Measurements from ENCODE around the gene PTPN20. TPM values are rescaled to one million over a fixed set of nuclear protein-coding genes. Genes with fewer than 3 reads are reported as not detected.
"Not testable (repeated sequence)": the region's sequence is repeated elsewhere in the genome, so short reads cannot be mapped to it uniquely, and the experiment has no call there.

Gene PTPN20
- total RNA-seq, 4 donors from 2014 or later: 2.9 TPM; not detected in 3

DNA sequence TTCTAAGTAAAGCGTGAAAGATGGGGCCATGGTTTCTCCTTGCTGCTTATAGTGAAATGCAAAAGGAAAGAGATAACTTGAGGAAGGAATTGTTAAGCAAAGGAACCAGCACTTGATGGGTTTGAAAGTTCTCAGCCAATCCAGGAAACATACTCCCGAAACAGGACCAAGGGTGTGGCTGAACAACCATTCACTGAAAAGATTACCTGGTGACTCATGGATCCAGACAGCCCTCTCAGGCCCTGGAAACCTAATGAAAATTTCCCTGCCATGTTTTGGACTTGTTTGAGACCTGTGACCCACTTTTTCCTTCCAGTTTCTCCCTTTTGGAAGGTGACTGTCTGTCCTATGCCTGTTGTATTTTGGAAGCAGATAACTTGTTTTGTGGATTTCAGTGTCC is 11.3 kb downstream of the PTPN20 start:
- H3K4me1 ChIP-seq, H3K36me3 ChIP-seq, H3K27me3 ChIP-seq, H3K9me3 ChIP-seq, H3K27ac ChIP-seq, DNase-seq, H3K4me3 ChIP-seq: not testable (repeated sequence)

DNA sequence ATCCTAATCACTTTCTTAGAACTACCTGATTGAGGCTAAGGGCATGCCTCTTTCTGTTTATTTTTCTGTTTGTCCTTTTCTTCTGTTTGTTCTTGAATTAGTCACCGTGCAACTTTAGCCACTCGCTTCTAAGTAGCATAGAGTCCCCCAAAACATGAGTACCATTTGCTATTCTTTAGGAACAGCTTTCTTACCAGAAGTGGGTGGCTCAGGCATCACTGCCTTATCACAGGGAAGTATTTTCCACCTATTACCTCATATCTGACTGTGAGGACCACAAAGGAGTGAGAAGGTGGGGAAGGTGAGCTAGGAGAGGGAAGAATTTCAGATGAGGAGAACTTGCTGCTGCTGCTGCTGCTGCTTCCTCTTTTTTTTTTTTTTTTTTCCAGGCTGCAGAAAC is 13.9 kb downstream of the PTPN20 start:
- DNase-seq, H3K4me1 ChIP-seq, H3K36me3 ChIP-seq, H3K27me3 ChIP-seq, H3K9me3 ChIP-seq, H3K27ac ChIP-seq, H3K4me3 ChIP-seq: not testable (repeated sequence)

DNA sequence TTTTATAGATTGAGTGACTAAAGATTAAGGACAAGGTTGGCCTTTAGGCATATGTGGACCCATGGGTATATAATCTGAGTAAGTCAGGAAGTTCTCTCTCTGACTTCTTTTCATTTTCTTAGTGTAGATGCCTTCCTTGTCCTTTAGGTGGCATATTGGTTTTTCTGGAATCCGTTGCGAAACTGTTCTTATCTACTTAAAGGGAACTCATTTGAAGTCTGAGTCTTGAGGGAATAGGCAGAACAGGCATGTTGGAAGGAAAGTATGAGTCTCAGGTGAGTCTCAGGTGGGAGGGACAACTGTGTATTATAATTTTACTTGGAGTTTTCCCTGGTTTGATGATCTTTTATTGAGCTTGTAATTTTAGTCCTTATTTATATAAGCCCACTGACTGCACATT is 14.6 kb downstream of the PTPN20 start:
- not testable (repeated sequence) for H3K27me3 ChIP-seq, DNase-seq, H3K9me3 ChIP-seq

DNA sequence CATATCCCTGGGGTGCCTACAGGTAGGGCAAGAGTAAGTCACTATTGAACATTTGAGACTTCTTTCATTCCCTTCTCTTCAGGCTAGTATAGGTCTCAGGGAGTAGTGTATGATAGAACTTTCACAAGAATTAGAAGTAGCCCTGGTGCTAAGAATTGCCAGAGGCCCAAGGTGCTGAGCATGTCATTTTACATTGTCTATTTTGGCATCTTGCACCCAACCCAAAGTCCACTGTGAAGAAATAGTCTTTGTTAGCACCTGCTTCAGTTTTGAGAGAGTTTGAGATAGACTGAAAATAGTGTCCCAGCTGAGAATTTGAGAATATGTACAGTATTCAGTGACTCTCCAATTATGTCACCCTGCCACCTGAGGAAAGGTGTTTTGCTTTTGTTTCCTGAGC is 17.6 kb downstream of the PTPN20 start:
- not testable (repeated sequence) for H3K36me3 ChIP-seq, H3K27me3 ChIP-seq, H3K9me3 ChIP-seq, H3K4me3 ChIP-seq, DNase-seq, H3K27ac ChIP-seq, H3K4me1 ChIP-seq

More for the DNA sequence above, 14.6 kb downstream of the PTPN20 start:
- not testable (repeated sequence) for H3K36me3 ChIP-seq, H3K4me1 ChIP-seq, H3K27ac ChIP-seq, H3K4me3 ChIP-seq

DNA sequence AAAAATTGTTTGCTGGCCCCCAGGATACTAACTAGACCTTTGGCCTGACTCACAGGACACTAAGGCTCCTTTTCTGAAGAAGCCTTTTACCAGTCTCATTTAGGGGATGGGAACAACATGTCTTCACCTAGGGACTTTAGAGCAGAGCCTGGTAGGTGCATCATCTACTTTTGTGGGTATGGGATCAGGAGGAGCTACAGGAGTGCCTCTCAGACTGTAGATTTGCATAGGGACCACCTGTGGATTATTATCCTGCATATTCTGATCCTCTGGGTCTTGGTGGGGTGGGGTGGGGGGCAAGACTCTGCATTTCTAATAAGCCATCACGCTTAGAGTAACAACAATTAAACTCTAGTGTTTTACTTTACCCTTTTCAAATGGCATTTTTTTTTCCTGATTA is 21.2 kb downstream of the PTPN20 start:
- H3K9me3 ChIP-seq, H3K4me1 ChIP-seq, H3K4me3 ChIP-seq: not testable (repeated sequence)

DNA sequence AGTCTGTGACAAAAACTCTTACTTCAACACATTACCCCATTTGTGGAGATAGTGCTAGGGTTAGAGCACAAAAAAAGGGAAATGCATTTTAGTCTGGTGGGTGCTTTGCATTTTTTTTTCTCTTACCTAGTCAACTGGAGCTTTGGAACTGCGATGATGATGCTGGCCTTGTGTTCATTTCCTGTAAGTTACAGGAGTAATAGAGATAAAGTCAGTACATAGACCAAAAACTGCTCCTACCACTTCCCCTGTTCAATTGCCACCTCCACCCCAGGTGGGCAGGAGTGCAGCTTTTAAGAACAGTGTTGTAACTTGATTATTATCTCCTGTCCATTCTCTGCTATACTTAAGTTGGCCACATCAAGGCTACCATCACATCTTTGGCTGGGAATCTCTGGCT is 29.9 kb downstream of the PTPN20 start:
- H3K36me3 ChIP-seq, H3K4me3 ChIP-seq, H3K27me3 ChIP-seq, DNase-seq, H3K4me1 ChIP-seq, H3K27ac ChIP-seq, H3K9me3 ChIP-seq: not testable (repeated sequence)

More for the DNA sequence above, 21.2 kb downstream of the PTPN20 start:
- H3K27ac ChIP-seq, H3K36me3 ChIP-seq, H3K27me3 ChIP-seq, DNase-seq: not testable (repeated sequence)

DNA sequence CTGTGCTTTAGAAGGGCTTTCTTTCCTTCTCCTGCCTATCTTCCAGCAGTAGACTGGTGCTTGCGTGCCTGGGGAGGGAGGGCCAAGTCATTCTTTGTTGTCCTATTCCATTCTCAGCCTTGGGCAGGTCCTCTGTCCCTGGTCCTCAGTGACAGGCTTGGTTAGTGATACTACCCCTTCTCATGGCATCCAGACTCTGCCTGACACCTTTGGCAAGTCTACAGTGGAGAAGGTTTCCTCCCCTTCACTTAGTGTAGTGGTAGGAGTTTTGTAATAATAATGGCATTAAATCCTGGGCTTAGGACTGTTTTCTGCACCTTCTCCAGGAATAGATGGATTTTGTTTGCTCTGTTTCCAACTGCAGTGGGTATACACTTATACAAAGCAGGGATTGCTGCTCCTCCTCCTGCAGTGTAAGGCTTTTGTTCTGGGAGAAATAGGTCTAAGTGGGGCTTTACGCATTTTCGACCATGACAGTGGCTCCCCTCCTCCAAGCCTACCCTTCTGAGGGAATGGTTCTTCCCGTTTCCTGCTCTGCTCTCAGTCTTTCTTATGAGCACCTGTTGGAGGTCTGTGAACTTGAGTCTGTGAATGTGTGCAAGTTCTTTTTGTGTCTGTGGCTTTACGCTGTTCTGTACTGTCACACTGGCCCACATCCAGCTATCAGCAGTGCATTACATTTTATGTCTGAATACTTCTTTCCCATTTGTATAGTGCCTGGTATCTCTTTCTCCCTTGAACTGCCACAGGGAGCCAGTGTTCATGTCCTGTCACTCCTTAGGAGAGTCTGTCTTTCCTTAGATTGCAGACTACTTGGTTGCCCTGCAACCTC is 37.7 kb downstream of the PTPN20 start:
- not testable (repeated sequence) for H3K9me3 ChIP-seq, DNase-seq, H3K27ac ChIP-seq, H3K4me1 ChIP-seq, H3K36me3 ChIP-seq, H3K4me3 ChIP-seq, H3K27me3 ChIP-seq

DNA sequence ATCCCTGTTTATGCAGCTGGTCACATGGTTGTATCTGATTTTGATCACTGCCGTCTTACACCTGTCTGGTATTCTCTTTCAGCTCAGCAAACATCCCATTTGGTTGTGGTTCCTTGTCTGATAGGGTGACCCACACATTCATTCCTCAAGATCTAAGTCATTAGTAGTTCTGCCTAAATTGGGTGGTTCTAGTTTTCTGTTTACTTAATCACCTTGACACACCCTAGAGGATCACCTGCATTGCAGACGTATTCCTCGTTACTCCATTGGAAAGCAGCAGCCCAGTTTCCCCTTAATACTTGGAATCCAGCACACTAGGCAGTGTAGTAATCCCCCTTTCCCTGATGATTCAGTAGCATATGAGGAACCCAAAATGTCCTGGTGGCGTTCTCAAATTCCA is 41.3 kb downstream of the PTPN20 start:
- H3K4me1 ChIP-seq, H3K36me3 ChIP-seq, H3K27ac ChIP-seq, DNase-seq, H3K27me3 ChIP-seq, H3K4me3 ChIP-seq, H3K9me3 ChIP-seq: not testable (repeated sequence)

DNA sequence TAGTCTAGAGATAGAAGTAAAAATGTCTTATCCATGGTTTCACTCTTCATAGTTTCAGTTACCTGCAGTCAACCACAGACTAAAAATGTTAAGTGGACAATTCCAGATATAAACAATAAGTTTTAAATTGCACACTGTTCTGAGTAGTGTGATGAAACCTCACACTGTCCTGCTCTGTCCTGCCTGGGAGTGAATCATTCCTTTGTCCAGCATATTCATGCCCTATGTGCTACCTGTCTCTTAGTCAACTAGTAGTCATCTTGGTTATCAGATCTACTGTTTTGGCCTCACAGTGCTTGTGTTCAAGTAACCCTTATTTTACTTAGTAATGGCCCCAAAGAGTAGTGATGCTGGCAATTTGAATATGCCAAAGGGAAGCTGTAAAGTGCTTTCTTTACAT is 49.5 kb downstream of the PTPN20 start:
- H3K9me3 ChIP-seq, H3K27ac ChIP-seq, H3K36me3 ChIP-seq, H3K4me1 ChIP-seq, DNase-seq, H3K27me3 ChIP-seq, H3K4me3 ChIP-seq: not testable (repeated sequence)

DNA sequence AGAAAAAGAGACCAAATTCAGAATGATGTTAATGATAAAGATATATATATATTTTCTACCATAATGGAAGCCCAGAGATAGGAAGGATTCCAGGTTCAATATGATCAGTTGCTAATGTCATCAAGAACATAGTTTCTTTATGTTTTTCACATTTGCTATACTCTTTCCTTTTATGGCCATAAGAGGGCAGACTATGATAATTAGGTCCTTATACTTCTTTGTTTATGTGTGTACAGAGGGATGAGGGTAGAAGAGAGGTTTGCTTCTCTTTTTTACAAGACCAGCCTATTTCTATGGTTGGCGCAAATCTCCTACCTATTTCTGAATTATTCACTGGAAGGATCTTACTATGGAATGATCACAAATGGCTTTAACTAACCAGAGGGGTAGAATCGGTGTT is 52.1 kb downstream of the PTPN20 start:
- not testable (repeated sequence) for H3K27ac ChIP-seq, H3K36me3 ChIP-seq, DNase-seq, H3K9me3 ChIP-seq, H3K4me3 ChIP-seq, H3K4me1 ChIP-seq, H3K27me3 ChIP-seq

DNA sequence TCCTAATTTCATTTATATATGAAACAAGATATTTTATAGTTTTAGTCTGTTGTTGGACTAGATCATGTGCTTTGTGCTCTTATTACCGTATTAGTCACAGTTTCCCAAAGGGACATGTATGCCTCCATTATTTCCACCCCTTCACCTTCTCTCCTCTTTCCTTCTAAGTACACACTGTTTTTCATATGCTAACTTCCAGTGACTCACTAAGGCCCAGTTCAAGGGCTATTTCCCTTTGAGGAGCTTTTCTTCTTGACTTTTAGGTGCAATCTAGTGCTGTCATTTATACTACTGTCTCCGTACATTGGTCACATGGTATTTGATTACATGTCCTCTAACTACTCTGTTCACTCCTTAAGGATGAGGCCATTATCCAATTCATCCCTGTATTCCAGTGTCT is 55.8 kb downstream of the PTPN20 start:
- not testable (repeated sequence) for H3K4me1 ChIP-seq, H3K27me3 ChIP-seq, H3K9me3 ChIP-seq, H3K36me3 ChIP-seq, H3K27ac ChIP-seq, H3K4me3 ChIP-seq, DNase-seq

DNA sequence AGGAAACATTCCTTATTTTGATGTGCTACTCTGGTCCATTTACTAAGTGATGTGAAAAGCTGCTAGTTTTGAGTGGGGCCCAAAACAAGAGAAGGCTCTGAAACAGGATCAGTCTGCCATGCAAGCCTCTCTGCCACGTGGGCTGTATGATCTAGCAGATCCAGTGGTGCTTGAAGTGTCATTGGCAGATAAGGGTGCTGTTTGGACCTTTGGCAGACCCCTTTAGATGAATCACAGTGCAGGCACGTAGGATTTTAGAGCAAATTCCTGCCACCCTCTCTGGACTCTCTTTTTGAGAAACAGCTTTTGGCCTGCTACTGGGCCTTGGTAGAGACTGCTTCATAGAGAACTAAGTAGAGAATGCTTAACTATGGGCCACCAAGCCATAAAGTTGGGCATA is 69.0 kb downstream of the PTPN20 start:
- DNase-seq, H3K4me3 ChIP-seq: not testable (repeated sequence)

DNA sequence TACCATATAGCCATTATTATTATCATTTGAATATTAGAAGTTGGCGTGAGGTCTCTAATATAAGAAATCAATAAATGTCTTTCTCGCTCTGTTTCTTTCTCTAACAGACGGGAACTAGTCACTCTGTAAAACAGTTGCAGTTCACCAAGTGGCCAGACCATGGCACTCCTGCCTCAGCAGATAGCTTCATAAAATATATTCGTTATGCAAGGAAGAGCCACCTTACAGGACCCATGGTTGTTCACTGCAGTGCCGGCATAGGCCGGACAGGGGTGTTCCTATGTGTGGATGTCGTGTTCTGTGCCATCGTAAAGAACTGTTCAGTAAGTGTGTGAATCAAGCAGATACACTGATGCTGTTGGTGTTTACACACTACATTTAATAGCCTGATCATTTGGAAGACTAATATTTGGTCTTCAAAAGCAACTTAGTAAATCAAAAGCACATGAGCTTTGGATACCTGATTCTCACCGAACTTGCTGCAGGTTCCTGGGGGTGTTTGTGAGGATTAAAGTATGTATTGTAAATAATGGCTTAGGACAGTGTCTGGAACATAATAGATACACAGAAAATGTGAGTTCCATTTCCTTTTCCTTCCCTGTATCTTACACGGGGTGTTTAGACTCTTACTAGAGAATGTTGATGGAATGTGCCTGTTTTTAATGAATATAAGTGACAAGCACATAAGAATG is 76.2 kb downstream of the PTPN20 start:
- not testable (repeated sequence) for H3K27ac ChIP-seq, H3K4me1 ChIP-seq, H3K27me3 ChIP-seq, H3K36me3 ChIP-seq, H3K9me3 ChIP-seq, DNase-seq, H3K4me3 ChIP-seq

More for the DNA sequence above, 69.0 kb downstream of the PTPN20 start:
- not testable (repeated sequence) for H3K4me1 ChIP-seq, H3K27me3 ChIP-seq, H3K9me3 ChIP-seq, H3K27ac ChIP-seq, H3K36me3 ChIP-seq

All from Peyer's patch (tissue), 4 donors.